PC-9 (cell line): Measurements from ENCODE around the gene PEX5.

Experiments
- EZH2 ChIP-seq: fragments of 200-600 bp; sonication (generic); IDR thresholded peaks from 2 replicates; pipeline ENCODE4 v1.8.0; 2017; ENCODE audit warnings: antibody characterized with exemption, low read depth
- TF ChIP-seq, protein P1 (sequence below): fragments of 200-600 bp; sonication (generic); conservative IDR thresholded peaks from 2 replicates; pipeline ENCODE4 v1.6.1; 2017; ENCODE audit warnings: mixed run types, antibody characterized with exemption, mild to moderate bottlenecking, moderate library complexity

DNA sequence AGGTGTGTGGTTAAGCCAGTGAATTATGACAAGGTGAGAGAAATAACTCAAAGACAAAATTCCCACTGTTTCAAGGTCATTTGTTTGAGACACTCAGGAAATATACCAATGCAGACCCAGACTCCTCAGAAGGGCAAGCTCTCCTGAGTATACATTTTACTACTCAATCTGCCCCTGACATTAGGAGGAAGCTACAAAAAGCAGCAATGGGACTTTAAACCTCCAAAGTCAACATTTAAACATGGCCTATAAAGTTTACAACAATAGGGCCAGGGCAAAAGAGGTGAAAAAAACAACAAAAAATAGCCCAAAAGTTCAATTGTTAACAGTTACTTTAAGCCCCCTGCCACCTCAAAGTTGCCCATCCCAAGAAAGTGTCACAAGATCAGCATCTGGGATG lies 19.5 kb upstream of the PEX5 start:
- TF ChIP-seq EZH2: no peak
- TF ChIP-seq, protein P1, sequence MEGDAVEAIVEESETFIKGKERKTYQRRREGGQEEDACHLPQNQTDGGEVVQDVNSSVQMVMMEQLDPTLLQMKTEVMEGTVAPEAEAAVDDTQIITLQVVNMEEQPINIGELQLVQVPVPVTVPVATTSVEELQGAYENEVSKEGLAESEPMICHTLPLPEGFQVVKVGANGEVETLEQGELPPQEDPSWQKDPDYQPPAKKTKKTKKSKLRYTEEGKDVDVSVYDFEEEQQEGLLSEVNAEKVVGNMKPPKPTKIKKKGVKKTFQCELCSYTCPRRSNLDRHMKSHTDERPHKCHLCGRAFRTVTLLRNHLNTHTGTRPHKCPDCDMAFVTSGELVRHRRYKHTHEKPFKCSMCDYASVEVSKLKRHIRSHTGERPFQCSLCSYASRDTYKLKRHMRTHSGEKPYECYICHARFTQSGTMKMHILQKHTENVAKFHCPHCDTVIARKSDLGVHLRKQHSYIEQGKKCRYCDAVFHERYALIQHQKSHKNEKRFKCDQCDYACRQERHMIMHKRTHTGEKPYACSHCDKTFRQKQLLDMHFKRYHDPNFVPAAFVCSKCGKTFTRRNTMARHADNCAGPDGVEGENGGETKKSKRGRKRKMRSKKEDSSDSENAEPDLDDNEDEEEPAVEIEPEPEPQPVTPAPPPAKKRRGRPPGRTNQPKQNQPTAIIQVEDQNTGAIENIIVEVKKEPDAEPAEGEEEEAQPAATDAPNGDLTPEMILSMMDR: no peak
